ENCODE measurements around the gene CD300LB.
"Not testable (repeated sequence)": the region's sequence is repeated elsewhere in the genome, so short reads cannot be mapped to it uniquely, and the experiment has no call there.

The CD300LB gene

DNA sequence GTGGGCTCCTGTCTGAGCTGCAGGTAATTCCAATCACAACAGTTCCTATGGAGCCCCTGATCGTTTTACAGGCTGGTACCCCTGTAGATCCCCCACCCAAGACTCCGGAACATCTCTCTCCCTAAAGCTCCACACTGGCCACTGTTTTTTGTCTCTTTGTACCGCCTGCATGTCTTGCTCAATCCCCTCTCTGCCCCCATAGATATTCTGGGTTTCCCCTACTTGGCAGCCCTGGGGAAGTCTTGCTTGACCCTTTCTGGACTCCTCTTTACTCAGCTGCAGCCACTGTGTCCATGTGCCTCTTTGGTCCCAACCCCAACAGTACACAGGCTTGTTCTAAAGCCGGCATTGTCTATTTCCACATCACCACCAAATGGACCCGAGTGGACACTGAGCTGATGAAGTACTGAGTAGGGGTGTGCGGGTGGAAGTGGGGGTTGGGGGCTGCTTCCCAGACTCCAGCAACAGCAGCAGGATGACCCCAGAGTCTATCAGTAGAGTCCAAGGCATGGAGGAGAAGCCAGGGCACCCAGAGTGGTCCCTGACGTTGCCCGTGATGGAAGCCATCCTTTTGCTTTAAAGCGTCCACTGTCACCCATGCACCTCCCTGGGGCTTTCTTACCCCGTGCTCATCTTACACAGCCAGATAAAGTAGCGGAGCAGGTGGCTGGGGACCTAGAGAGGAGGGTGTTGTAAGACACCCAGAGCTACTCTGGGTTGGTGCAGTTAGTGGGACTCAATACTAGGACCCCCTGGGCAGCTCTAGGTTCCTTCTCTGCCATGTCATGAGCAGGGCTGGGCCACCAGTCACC, 6.4 kb downstream of the CD300LB start:
- DNase-seq, result no peak

DNA sequence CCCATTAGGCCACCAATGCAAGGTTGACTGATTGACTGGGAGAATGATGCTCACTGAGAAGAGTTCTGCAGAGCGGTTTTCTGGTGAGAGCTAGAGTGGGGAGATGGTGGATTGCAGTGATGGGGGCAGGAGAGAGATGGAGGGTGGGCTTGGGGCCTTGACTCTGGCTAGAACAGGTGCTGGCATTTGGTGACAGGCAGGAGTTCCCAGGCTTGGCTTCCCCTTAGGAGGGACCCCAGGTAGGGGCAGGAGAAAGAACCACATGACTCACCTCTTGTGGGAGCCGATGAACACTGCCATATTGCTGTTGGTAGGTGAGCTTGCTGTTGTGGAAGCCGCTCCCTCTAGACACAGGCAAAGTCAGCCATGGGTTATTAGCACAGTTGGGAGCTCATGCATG, 8.0 kb downstream of the CD300LB start:
- DNase-seq, result no peak

DNA sequence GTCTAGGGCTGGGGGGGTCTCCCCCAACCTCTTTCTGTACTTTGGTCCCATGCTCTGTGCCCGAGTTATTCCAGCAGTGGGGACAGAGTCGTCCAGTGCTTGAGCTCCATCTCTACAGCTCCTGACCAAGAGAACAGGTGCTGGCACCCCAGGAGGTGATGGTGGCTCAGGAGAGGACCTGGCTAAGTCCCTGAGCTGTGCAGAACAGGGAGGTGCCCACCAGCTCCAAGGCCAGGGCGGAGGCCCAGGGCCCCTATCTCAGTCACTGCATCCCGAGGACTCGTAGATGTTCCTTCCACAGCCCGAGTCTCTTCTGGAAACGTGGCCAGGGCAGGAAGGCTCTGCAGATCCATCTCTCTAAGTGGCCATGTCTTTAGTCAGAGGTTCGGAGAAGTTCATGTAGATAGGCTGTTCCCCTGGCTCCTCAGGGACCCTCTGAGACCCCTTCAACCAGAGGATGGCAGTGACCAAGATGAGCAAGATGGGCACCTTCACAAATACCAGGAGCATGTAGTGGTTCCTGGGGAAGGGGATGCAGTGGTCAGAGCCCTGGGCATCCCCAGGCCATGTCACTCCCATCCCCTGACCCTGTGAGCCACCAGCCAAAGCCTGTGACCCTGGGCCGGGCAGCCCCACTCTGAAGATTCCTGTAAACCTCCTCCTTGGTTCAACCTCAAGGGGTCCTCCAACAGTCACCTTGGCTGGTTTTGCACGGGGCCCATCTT, 8.7 kb downstream of the CD300LB start:
- no peak for DNase-seq

DNA sequence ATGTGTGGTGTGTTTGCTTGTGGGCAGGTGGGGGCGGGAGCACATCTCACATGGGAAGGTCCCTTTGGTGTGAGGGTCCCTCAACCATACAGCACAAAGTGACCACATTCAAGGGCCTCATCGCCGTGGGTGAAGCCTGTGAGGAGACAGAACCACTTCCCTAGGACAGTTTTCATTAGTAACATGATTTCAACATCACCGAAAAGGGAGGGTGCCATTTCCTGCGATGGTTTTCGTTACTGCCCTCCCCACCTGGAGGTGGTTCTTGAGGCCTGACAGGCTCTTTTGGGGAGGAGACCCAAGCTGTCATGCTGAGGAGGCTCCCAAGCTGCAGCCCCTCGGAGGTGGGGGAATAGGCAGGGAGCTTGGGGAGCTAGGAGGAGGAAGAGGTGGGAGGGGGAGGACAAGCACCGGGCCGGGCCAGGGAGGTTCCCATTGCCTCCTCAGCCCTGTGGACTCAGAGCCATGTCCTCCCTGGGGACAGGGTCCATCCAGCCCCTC, 9.5 kb downstream of the CD300LB start:
- DNase-seq, result no peak

DNA sequence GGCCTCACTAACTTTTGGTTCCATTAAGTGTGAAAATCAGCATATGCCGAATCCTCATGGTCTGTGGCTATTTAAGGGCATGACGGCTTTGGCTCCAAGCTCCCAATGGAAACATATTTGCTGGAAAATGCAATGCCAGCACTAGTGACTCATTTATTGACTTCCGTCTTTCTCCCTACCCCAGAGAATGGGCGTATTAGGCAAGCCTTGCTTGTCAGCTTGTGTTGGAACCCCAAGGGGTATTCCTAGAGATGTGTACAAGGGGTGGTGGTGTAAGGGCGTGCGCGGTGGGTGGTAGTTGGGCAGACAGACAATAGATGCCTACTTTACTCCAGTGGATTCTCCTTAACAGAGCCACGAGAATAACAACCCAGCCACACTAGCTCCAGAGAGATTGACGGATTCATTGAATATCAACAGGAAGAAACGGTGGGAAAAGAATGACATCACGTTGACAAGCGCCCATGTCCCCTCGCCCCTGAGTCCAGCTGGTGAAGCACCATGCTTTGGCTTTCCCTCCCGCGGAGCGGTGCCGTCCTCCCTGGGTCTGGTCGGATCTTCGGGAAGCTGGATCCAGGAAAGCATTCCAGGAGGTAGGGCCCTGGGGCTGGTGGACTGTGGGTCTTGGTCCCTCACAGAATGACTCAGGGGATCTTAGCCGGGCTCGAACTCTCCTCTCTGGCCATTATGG, 10.3 kb downstream of the CD300LB start:
- no peak for DNase-seq

DNA sequence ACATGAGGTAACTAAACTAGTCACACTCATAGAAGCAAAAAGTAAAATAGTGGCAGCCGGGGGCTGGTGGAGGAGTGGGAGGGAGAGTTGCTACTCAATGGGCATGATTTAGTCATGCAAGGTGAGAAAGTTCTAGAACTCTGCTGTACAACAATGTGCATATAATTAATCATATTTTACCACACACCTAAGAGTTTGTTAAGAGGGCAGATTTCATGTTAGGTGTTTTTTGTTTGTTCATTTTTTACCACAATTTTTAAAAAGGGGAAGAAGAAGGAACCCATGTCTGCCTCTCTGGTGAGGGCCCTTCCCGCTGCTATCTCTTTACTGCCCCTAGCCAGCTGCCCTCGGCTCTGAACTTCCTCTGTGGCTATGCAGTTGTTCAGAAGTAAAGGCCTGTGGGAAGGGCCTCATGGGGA, 11.2 kb downstream of the CD300LB start:
- no peak for DNase-seq

DNA sequence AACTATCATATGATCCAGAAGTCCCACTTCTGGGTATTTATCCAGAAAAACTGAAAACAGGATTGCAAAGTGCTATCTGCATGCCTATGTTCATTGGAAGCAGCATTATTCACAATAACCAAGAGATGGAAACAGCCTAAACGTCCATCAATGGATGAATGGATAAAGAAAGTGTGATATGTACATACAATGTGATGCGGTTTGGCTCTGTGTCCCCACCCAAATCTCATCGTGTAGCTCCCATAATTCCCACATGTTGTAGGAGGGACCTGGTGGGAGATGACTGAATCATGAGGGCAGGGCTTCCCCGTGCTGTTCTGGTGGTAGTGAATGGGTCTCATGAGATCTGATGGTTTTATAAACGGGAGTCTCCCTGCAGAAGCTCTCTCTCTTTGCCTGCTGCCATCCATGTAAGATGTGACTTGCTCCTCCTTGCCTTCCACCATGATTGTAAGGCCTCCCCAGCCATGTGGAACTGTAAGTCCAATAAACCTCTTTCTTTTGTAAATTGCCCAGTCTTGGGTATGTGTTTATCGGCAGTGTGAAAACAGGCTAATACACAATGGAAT, 12.8 kb downstream of the CD300LB start:
- not testable (repeated sequence) for DNase-seq

DNA sequence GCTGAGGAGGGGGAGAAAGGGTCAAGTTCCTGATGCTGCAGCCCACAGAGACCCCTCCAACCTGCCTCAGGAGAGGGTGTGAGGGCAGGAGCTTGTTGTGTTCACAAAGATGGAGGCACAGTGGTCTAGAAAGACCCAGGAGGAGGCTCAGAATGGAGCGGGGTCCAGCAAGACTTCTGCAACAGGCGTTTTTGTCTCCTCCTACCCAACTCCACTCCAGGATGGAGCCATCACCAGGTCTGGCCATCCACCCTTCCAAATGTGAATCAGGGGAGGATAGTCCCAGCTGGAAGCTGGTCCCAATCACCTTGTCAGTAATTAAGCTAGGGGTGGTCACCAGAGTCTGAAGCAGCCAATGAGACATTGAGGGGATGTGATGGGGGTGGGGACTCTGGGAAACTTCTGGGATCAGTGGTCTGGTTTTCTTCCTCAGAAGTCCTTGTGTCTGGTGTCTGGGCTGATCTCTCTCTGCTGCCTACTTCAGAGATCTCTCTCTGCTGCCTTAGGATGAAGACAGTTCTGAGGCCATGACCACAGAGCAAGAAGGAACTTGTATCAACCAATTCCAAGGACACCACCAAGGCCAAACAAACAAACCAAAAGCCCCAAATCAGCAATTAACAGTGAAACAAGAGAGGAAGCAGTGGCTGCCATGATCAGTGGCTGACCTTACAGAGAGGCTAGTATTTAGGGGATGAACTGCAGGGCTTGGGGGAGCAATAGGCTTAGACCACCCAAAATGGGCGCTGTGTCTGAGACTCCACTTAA, 14.5 kb downstream of the CD300LB start:
- DNase-seq, result no peak

DNA sequence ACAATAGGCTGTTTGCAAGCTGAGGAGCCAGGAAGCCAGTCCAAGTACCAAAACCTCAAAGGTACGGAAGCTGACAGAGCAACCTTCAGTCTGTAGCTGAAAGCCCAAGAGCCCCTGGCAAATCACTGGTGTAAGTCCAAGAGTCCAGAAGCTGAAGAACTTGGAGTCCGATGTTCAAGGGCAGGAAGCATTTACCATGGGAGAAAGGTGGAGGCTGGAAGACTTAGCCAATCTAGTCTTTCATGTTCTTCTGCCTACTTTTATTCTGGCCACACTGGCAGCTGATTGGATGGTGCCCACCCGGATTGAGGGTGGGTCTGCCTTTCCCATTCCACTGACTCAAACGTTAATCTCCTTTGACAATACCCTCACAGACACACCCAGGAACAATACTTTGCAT, 15.3 kb downstream of the CD300LB start:
- DNase-seq, result no peak

DNA sequence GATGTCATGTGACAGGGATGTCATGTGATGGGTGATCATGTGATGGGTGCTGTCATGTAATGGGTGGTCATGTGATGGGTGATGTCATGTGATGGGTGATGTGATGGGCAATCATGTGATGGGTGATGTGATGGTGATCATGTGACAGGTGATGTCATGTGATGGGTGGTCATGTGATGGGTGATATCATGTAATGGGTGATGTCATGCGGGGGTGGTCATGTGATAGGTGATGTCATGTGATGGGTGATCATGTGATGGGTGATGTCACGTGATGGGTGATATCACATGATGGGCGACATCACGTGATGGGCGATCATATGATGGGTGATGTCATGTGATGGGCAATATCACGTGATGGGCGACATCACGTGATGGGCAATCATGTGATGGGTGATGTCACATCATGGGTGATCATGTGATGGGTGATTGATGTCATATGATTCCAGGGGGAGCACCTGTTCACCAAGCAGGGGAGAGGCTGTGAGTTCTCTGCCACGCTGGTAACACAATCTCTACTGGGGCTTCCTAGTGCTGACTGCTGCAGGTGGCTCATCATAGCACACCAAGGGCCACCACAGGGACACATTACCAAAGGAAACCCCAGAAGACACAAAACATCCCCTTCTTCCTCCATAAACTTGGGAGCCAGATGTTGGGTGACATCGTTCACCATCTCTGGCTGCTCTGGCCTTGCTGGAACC, 16.5 kb downstream of the CD300LB start:
- peak; percentile 100 for DNase-seq

DNA sequence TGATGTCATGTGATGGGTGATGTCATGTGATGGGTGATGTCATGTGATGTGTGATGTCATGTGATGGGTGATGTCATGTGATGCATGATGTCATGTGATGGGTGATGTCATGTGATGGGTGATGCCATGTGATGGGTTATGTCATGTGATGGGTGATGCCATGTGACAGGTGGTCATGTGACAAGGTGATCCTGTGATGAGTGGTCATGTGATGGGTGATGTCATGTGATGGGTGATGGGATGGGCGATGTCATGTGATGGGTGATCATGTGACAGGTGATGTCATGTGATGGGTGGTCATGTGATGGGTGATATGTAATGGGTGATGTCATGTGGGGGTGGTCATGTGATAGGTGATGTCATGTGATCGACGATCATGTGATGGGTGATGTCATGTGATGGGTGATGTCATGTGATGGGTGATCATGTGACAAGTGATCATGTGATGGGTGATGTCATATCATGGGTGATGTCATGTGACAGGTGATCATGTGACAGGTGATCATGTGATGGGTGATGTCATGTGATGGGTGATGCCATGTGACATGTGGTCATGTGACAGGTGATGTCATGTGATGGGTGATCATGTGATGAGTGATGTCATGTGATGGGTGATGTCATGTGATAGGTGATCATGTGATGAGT, 17.2 kb downstream of the CD300LB start:
- peak; percentile 100 for DNase-seq

DNA sequence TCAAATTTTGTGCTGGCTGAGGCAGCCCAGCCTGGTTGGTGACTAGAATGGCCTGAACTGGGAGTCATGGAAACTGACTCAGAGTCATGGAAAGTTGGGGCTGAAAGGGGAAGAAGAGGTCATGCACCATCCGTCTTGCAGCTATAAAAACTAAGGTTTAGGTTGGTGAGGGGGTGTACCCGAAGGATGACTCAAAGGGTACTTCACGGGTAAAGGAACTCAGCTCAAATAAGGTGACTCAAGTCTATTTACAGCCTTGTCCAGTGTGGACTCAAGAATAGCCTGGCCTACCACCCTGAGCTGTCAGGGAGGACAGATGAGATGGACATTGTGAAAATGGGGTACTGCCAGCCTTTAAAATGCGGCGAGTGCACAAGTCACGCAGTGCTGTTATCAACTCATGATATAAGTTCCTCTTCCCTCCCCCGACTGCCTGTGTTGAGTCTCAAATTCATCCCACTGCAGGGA, 18.6 kb downstream of the CD300LB start:
- no peak for DNase-seq

DNA sequence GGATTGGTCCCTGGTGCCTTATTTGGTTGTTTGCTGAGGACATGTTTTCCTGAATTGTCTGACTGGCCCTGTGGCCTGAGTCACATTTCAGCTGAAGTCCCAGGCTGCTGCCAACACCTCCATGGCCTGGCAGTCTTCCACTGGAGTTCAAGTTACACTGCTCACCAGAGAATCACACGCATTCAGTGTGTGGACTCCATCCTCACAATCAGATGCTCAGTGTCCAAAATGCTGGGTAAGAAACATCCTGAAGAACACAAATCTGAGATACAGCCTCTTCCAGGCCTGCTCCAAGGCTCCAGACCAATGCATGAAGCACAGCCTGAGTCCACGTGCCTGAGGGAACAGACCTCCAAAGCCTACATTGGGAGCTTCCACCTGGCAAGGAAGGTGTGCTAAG, 19.2 kb downstream of the CD300LB start:
- no peak for DNase-seq

DNA sequence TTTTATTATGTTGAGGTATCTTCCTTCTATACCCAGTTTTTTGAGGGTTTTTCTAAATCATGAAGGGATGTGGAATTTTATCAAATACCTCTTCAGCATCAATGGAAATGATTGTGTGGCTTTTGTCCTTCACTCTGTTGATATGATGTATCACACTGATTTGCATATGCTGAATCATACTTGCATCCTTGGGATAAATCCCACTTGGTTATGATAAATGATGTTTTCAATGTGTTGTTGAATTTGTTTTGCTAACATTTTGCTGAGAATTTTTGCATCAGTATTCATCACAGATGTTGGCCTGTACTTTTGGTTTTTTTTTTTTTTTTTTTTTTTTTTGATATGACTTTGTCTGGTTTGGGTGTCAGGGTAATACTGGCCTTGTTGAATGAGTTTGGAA, 23.1 kb downstream of the CD300LB start:
- no peak for DNase-seq

DNA sequence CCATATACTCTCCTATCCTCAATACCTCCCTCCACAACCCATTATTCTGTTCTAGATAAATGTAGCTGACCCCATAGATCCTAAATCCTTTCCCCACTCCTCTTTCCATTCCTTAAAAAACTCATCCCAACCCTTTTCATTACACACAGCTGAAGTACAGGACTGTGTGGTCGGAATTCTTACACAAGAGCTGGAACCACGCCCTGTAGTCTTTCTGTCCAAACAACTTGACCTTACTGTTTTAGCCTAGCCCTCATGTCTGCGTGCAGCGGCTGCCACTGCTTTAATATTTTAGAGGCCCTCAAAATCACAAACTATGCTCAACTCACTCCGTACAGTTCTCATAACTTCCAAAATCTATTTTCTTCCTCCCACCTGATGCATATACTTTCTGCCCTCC, 27.3 kb downstream of the CD300LB start:
- DNase-seq, result not testable (repeated sequence)

DNA sequence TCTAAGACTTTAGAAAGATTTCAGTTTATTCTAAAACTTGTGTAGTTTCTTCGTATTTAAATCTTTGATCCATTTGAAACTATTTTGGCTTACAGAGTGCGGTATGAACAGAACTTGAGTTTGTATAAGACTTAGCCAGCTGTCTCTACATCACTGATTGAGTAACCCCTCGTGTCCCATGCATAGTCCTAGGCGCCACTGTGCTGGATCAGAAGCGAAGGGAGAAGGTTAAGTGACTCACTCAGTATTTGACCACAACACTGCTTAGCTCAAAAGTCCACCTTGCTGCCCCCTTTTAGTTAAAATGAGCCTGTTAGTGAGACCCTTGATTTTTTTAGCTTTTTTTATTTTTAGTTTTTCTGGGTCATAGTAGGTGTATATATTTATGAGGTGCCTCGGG, 28.4 kb downstream of the CD300LB start:
- no peak for DNase-seq

DNA sequence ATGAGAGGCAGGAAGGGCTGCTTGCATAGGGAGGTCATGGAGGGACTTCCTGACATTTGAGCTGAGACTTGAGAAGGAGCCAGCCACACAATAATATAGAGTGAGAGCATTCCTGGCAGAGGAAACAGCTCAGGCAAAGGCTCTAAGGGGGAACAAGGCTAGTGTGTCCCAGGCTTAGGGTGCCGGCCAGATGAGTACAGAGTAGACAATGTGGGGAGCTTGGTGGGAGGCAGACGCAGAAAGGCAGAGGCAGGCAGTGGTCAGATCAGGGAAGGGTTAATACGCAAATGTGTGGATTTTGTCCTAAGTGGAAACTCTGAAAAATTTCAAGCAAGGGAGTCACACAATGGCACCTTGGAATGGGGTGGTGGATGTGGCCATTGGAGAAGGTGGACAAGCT, 31.3 kb downstream of the CD300LB start:
- DNase-seq, result no peak

DNA sequence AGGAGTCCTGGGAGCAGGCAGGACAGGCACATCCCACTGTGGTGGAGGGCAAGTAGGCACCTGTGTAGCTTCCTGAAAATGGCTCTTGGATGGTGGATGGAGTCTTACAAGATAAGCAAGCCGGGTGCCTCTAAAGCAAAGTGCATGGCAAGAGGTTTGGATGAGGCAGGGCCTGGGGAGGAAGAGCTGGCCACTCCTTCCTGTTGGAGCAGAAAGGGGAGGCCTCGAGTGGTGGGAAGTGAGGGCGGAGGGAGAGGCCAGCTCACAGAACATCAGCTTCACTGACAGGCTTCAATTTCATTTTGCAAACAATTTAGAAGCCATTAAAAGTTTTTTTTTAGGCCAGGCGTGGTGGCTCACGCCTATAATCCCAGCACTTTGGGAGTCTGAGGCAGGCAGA, 33.8 kb downstream of the CD300LB start:
- DNase-seq, result no peak

DNA sequence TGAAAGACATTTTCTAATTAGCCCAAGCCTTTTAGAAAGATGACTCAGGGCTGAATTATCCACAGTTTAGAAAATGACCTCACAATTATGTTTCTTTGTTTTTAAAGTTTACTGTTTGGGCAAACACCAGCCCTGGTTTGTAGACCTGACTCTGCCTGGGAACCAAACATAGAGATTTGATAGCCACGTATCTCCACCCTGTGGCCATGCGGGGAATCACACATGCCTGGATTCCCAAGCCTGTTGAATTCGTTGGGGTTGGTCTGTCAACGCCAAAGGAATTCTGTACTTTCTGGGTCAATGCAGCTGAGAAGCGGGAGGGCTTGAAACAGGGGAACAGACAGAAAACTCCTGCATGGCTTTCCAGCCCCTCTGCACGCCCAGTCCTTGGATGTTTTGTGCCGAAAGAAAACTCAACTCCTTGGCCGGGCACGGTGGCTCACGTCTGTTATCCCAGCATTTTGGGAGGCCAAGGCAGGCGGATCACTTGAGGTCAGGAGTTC, 37.9 kb downstream of the CD300LB start:
- DNase-seq, result peak; percentile 17

DNA sequence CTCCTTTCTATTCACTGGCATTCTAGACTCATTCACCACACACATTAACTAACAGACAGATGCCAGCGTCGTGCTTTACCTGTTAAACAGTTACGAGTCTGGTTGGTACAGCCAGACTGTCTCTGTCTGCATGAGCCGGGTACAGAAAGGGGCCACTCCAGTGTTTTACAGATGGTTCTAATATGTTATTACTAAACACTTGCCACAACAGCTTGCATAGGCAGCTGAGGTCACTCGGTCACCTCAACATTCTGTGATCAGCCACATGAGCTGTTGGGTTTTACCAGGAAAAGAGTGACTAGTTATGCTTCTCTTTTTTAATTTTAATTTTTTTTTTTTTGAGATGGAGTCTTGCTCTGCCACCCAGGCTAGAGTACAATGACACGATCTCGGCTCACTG, 39.6 kb downstream of the CD300LB start:
- DNase-seq, result no peak

DNA sequence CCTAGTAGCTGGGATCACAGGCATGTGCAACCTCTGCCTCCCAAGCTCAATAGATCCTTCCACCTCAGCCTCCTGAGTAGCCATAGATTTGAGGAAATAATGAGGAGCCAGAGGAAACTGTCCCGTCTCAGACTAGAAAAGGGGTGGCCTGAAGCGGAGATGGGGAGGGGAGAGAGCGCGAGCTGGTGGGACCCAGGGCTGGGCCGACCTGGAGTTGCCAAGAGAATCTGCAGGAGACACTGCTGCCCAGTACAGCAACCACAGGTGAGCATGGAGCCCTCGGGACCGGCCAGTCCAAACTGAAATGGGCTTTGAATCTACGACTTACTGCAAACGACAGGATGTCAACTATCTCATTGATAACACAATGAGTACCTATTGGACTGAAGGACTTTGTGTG, 40.6 kb downstream of the CD300LB start:
- no peak for DNase-seq

All from NCI-H1105 treated with DMSO at 0.1 percent for 48 hours (cell line).